Measurements from ENCODE around the gene SLC16A3.
A peak's percentile ranks its signal among the peaks of the same experiment; 100 is the strongest.

SLC16A3 gene

GRCh38 chr17:82278786-82279391, 50.0 kb downstream of the SLC16A3 start:
- H3K27me3 ChIP-seq (ENCODE audit: control insufficient read depth, insufficient read depth, low read length): no peaks in the 10 kb centered on the region
- no peak overlapping the region for H3K4me2 ChIP-seq (ENCODE audit: low read length)
- no peak overlapping the region for H3K9ac ChIP-seq (ENCODE audit: low read depth, low read length)
- no peaks in the 10 kb centered on the region for H3K9me3 ChIP-seq (replicated peaks; ENCODE audit: low read length)
- H3K36me3 ChIP-seq (ENCODE audit: insufficient read depth, low read length): no peaks in the 10 kb centered on the region
- H3K4me3 ChIP-seq (ENCODE audit: low read length): no peak overlapping the region
- H3K4me1 ChIP-seq (ENCODE audit: control insufficient read depth, insufficient read depth, low read length): peaks cover 31% of the 10 kb centered on the region

- H3K4me1 ChIP-seq (ENCODE audit: control insufficient read depth, insufficient read depth, low read length): peaks cover 32% of the 10 kb centered on the region
- H3K27me3 ChIP-seq (ENCODE audit: control insufficient read depth, insufficient read depth, low read length): no peaks in the 10 kb centered on the region
Measured at GRCh38 chr17:82280537-82280936, 51.7 kb downstream of the SLC16A3 start.

DNA sequence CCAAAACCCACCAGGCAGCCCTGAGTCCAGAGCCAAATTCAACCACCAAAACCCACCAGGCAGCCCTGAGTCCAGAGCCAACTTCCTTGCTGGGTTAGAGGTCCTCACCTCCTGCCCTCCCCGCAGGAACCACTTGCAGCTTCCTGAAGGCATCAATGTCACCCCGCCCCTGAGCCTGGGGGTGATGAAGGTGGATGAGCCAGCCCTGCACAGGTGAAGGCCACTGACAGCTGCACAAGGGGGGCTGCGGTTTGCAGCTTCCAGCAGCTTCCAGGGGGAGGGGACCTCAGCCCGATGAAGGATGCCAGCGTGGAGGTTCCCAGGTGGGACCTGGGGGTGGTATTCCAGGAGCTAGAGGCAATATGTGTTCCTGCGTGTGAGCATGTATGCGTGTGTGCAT, 52.2 kb downstream of the SLC16A3 start:
- peaks cover 32% of the 10 kb centered on the region for H3K4me1 ChIP-seq (ENCODE audit: control insufficient read depth, insufficient read depth, low read length)
- no peak overlapping the region for H3K9ac ChIP-seq (ENCODE audit: low read depth, low read length)
- no peak overlapping the region for H3K4me3 ChIP-seq (ENCODE audit: low read length)
- no peaks in the 10 kb centered on the region for H3K27me3 ChIP-seq (ENCODE audit: control insufficient read depth, insufficient read depth, low read length)
- no peaks in the 10 kb centered on the region for H3K36me3 ChIP-seq (ENCODE audit: insufficient read depth, low read length)
- no peaks in the 10 kb centered on the region for H3K9me3 ChIP-seq (replicated peaks; ENCODE audit: low read length)
- no peak overlapping the region for H3K4me2 ChIP-seq (ENCODE audit: low read length)

More at GRCh38 chr17:82280537-82280936, 51.7 kb downstream of the SLC16A3 start:
- H3K9me3 ChIP-seq (replicated peaks; ENCODE audit: low read length): no peaks in the 10 kb centered on the region
- H3K4me3 ChIP-seq (ENCODE audit: low read length): no peak overlapping the region
- no peaks in the 10 kb centered on the region for H3K36me3 ChIP-seq (ENCODE audit: insufficient read depth, low read length)
- no peak overlapping the region for H3K4me2 ChIP-seq (ENCODE audit: low read length)
- H3K9ac ChIP-seq (ENCODE audit: low read depth, low read length): no peak overlapping the region

DNA sequence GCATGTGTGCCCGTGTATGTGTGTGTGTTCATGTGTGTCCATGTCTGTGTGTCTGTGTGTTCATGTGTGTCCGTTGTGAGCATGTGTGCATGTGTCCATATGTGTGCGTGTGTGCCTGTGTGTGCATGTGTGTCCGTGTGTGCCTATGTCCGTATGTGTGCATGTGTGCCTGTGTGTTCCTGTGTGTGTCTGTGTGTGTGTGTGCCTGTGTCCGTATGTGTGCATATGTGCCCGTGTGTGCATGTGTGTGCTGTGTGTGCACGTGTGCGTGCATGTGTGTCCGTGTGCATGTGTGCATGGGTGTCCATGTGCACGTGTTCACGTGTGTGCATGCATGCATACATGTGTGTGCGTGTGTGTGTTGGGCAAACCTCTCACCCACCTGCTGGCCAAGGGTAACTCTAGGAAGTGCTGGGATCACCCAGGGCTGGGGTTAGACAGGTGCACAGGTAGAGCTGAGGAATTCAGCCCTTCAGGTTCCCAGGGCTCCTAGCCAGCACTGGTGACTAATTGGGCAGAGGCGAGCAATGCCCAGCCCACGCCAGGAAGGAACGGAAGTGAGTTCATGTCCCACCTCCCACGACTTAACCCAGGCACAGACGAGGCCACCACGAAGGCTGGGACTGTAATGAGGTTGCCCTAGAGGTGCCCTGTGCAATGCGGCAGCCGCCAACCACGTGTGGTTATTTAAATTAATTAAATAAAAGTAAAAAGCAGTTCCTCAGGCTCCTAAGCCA, 52.8 kb downstream of the SLC16A3 start:
- H3K4me1 ChIP-seq (ENCODE audit: control insufficient read depth, insufficient read depth, low read length): peaks cover 32% of the 10 kb centered on the region
- peak overlapping the region; percentile 42 for H3K4me2 ChIP-seq (ENCODE audit: low read length)
- H3K9ac ChIP-seq (ENCODE audit: low read depth, low read length): peak overlapping the region; percentile 26
- H3K27me3 ChIP-seq (ENCODE audit: control insufficient read depth, insufficient read depth, low read length): no peaks in the 10 kb centered on the region
- H3K4me3 ChIP-seq (ENCODE audit: low read length): peak overlapping the region; percentile 7
- no peaks in the 10 kb centered on the region for H3K36me3 ChIP-seq (ENCODE audit: insufficient read depth, low read length)
- H3K9me3 ChIP-seq (replicated peaks; ENCODE audit: low read length): no peaks in the 10 kb centered on the region

DNA sequence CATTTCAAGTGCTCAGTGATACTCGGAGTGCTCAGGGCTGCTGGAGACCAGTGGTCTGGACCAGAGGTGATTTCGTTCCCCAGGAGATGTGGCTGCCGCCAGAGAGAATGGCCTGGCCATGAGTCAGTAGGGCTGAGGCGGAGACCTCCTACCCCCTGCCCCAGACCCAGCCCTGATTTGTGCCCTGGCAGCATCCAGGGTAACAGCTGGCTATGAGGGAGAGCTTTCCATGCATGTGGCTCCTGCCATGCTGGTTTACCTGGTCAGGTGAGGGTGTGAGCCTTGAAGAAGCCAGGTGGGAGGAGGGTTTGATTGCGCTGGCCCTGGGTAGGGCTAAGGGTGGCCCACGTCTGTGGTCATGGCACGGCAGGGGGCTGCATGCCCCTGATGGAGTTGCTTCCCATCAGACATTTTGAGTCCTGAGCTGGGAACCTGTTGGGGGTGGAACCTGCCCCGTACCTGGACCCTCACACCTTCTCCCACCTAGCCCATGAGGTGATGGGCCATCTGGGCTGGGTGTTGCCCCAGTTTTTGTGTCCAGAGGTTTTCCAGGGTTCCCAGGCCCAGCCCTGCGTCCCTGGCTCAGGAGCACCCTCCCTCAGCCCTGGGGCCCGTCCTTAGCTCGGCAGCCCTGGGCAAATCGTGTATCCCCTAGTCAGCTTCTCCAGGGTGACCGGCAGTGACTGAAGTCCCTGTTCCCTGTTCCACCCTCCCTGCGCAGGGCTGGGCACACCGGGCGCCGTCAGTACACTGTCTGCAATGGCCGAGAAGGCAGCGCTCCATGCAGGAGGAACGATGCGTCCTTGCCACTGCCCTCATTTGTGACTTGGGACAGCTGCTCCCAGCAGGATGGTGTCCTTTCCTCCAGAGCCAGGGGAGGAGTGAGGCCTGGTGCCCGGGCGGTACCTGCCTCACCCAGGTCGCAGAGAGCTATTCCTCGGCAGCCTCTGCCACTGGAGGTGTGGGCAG, 53.7 kb downstream of the SLC16A3 start:
- H3K36me3 ChIP-seq (ENCODE audit: insufficient read depth, low read length): no peaks in the 10 kb centered on the region
- peaks cover 38% of the 10 kb centered on the region for H3K4me1 ChIP-seq (ENCODE audit: control insufficient read depth, insufficient read depth, low read length)
- H3K4me2 ChIP-seq (ENCODE audit: low read length): peak overlapping the region; percentile 42
- peak overlapping the region; percentile 20 for H3K4me3 ChIP-seq (ENCODE audit: low read length)
- no peaks in the 10 kb centered on the region for H3K27me3 ChIP-seq (ENCODE audit: control insufficient read depth, insufficient read depth, low read length)
- H3K9ac ChIP-seq (ENCODE audit: low read depth, low read length): peak overlapping the region; percentile 30
- H3K9me3 ChIP-seq (replicated peaks; ENCODE audit: low read length): no peaks in the 10 kb centered on the region

- peak overlapping the region; percentile 42 for H3K4me2 ChIP-seq (ENCODE audit: low read length)
- no peaks in the 10 kb centered on the region for H3K36me3 ChIP-seq (ENCODE audit: insufficient read depth, low read length)
- H3K9me3 ChIP-seq (replicated peaks; ENCODE audit: low read length): no peaks in the 10 kb centered on the region
- peaks cover 46% of the 10 kb centered on the region for H3K4me1 ChIP-seq (ENCODE audit: control insufficient read depth, insufficient read depth, low read length)
- peak overlapping the region; percentile 20 for H3K4me3 ChIP-seq (ENCODE audit: low read length)
- H3K9ac ChIP-seq (ENCODE audit: low read depth, low read length): peak overlapping the region; percentile 30
- H3K27me3 ChIP-seq (ENCODE audit: control insufficient read depth, insufficient read depth, low read length): no peaks in the 10 kb centered on the region
Measured at GRCh38 chr17:82283208-82283749, 54.4 kb downstream of the SLC16A3 start.

DNA sequence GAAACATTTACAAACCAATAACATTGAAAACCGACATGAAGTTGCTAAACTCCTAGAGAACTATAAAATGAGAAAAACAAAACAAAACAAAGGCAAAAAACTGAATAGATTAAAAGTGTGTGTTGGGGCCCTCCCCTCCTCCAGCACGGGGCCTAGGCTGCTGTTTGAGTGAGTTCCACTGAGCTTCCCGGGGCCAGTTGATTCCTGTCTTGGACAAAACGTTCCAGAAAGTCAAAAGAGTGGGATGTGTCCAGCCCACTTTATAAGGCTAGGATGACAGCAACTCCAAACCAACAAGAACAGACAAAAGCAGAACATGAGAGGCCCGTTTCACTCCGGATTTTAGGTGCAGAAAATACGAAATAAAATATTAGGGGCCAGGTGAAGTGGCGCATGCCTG, 56.3 kb downstream of the SLC16A3 start:
- Histone ChIP-seq H3K4me3 (ENCODE audit: low read length) (no peak overlapping the region), H3K4me2 (ENCODE audit: low read length) (no peak overlapping the region), H3K27me3 (ENCODE audit: control insufficient read depth, insufficient read depth, low read length) (no peaks in the 10 kb centered on the region), H3K9me3 (replicated peaks; ENCODE audit: low read length) (no peaks in the 10 kb centered on the region), H3K9ac (ENCODE audit: low read depth, low read length) (no peak overlapping the region), H3K4me1 (ENCODE audit: control insufficient read depth, insufficient read depth, low read length) (peaks cover 55% of the 10 kb centered on the region), H3K36me3 (ENCODE audit: insufficient read depth, low read length) (no peaks in the 10 kb centered on the region)

GRCh38 chr17:82287013-82287867, 58.4 kb downstream of the SLC16A3 start:
- peaks cover 49% of the 10 kb centered on the region for H3K4me1 ChIP-seq (ENCODE audit: control insufficient read depth, insufficient read depth, low read length)
- peak overlapping the region; percentile 56 for H3K9ac ChIP-seq (ENCODE audit: low read depth, low read length)
- no peaks in the 10 kb centered on the region for H3K9me3 ChIP-seq (replicated peaks; ENCODE audit: low read length)
- peak overlapping the region; percentile 33 for H3K4me3 ChIP-seq (ENCODE audit: low read length)
- H3K27me3 ChIP-seq (ENCODE audit: control insufficient read depth, insufficient read depth, low read length): no peaks in the 10 kb centered on the region
- H3K36me3 ChIP-seq (ENCODE audit: insufficient read depth, low read length): no peaks in the 10 kb centered on the region
- peak overlapping the region; percentile 54 for H3K4me2 ChIP-seq (ENCODE audit: low read length)

DNA sequence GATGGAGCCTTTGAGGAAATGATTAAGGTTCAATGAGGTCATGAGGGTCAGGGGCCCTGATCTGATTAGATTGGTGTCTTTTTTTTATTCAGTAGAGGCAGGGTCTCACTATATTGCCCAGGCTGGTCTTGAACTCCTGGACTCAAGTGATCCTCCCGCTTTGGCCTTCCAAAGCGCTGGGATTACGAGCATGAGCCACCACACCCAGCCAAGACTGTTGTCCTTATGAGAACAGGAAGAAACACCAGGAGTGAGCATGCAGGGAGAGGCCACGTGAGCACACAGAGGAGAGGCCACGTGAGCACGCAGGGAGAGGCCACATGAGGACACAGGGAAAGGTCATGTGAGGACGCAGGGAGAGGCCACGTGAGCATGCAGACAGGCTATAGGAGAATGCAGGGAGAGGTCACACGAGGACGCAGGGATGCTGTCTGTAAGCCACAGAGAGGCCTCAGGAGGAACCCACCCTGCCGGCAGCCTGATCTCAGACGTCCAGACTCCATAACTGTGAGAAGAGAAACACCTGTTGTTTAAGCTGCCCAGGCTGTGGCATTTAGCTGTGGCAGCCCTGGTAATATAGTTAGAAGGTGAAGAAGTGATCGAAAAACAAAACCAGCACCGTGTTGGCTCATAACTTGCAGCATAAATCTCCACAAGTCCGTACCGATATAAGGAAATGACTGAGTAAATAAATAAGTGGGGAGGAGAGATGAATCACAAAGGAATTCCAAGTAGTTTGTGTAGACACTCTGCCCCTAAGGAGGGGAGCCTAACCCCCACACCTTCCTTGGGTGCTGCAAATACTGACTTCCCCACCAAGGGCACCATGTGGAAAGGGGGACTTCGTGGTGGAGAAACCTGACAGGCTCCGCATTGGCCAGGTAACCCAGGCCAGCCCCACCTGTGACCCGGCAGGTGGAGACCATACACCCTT, 59.3 kb downstream of the SLC16A3 start:
- no peaks in the 10 kb centered on the region for H3K36me3 ChIP-seq (ENCODE audit: insufficient read depth, low read length)
- H3K27me3 ChIP-seq (ENCODE audit: control insufficient read depth, insufficient read depth, low read length): no peaks in the 10 kb centered on the region
- peaks cover 42% of the 10 kb centered on the region for H3K4me1 ChIP-seq (ENCODE audit: control insufficient read depth, insufficient read depth, low read length)
- peak overlapping the region; percentile 54 for H3K4me2 ChIP-seq (ENCODE audit: low read length)
- H3K9me3 ChIP-seq (replicated peaks; ENCODE audit: low read length): no peaks in the 10 kb centered on the region
- peak overlapping the region; percentile 56 for H3K9ac ChIP-seq (ENCODE audit: low read depth, low read length)
- H3K4me3 ChIP-seq (ENCODE audit: low read length): peak overlapping the region; percentile 33
